Activated T-cell treated with anti-CD3 and anti-CD28 coated beads for 4 hours (primary cell): Measurements from ENCODE around the gene COQ8B.
"Not testable (repeated sequence)": the region's sequence is repeated elsewhere in the genome, so short reads cannot be mapped to it uniquely, and the experiment has no call there.

Experiments used
- DNase-seq: peaks from one replicate; pipeline ENCODE4 v3.0.0-alpha.2; 2020

COQ8B gene

DNA sequence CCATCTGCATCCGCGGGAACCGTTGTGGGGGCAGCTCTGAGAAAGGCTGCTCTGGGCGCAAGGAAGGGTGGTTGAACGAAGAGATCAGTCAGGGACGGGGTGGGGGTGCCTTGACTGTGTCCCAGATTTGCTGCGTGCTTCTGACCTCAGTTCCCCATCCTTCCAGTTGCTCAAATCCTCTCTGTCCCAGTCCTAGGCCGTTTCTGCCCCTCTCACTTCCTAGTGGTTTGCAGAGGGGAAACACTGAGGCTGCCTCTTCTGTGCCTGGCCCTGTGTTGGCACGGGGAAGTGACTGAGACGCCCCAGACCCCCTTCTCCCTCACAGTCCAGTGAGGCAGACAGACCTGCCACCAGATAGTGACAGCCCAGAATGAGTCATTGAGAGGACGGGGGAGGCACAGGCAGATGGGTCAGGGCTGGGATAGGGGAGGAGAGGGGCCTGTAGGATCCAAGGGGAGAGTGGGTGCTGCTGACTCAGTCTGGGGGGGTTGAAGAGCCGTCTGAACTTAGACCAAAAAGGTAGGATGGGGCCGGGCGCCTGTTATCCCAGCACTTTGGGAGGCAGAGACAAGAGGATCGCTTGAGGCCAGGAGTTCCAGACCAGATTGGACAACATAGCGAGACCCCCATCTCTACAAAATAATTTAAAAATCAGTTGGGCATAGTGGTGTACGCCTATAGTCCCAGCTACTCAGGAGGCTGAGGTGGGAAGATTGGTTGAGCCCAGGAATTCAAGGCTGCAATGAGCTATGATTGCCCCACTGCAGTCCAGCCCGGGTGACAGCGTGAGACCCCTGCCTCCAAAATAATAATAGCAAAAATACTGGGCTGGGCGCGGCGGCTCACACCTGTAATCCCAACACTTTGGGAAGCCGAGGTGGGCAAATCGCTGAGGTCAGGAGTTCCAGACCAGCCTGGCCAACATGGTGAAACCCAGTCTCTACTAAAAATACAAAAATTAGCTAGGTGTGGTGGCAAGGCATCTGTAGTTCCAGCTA is 52.7 kb downstream of the COQ8B start:
- no peak for DNase-seq

DNA sequence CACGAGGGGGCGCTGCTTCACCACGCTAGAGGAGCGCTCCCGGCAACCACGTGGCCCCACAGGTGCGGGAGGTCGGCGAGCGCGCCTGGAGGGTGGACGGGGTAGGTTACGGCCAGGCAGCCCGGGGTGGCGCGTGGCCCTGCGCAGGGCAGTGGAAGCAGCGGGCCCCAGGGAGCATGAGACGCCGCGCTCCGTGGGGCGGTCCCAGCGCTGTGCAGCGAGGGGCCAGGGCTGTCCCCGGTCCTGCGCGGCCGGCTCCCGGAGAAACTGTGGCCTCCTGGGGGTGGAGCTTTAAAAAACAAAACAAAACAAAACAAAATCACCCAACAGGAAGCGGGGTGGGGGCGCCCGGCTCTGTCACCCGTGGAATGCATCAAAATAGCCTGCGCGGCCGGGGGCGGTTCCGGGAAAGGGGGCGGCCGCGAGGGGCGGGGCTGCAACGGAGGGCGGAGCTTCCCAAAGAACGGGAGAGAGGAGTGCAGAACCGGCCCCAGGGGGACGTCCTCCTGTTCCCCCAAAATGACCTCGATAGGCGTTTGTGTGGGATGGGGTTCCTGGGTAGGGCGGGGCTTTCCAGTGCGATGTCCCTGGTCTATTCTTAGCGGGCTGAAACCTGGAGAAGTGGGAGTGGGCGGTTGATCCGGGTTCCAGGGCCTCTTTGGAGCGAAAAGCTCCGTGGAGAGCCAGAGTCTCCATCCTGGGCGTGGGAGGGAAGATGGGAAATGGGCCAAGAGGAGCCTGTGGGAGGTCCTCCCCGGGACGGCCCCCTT is 53.6 kb downstream of the COQ8B start:
- peak; percentile 89 for DNase-seq

DNA sequence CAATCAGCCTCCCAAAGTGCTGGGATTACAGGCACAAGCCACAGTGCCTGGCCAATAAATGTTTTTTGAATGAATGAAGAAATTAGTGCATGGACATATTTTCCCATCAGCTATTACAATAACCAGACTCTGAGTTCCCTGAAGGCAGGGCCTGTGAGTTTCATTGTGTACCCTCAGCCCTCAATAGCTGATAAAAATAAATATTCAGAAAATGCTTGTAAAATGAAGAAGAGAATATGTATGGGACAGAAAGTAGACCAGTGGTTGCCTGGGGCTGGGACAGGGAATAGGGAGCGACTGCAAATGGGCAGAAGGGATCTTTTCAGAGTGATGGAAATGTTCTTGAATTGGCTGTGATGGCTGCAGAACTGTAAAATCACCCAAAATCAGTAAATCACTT is 55.1 kb downstream of the COQ8B start:
- no peak for DNase-seq

DNA sequence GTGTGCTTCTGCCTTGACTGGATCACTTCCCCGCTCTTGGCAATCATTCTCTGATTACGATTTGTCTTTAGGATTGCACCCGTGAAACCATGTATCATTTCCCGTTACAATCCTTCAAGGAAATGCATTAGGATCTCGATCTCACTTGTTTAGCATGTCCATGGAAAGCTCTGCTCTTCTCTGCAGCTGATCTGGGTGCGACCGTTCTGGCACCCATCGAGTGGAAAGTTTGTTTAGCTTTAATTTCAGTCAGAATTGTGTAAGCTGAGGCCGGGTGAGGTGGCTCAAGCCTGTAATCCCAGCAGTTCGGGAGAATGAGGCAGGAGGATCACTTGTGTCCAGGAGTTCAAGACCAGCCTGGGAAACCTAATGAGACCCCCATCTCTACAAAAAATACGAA is 57.1 kb downstream of the COQ8B start:
- no peak for DNase-seq

DNA sequence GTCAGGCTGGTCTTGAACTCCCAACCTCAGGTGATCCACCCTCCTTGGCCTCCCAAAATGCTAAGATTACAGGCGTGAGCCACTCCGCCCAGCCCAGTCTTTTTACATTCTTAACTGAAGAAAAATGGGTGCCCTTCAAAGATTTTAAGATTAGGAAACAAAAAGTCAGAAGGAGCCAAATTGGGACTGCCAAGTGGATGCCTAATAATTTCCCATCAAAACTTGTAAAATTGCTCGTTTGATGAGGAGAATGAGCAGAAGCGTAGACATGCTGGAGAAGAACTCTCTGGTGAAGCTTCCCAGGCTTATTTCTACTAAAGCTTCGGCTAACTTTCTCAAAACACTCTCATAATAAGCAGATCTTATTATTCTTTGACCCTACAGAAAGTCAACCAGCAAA is 57.6 kb downstream of the COQ8B start:
- no peak for DNase-seq

DNA sequence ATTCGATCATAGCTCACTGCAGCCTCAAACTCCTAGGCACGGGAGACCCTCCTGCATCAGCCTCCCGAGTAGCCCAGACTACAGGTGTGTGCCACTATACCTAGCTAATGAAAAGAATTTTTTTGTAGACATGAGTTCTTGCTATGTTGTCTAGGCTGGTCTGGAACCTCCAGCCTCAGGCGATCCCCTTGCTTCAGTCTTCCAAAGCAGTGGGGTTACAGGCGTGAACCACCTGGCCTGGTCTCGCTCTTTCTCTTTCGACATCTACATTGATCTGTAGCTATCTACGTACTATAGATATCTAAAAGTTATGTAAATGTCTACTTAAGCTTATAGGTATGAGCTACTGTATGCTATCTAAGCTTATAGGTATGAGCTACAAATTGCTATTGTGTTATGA is 58.7 kb downstream of the COQ8B start:
- DNase-seq: no peak

DNA sequence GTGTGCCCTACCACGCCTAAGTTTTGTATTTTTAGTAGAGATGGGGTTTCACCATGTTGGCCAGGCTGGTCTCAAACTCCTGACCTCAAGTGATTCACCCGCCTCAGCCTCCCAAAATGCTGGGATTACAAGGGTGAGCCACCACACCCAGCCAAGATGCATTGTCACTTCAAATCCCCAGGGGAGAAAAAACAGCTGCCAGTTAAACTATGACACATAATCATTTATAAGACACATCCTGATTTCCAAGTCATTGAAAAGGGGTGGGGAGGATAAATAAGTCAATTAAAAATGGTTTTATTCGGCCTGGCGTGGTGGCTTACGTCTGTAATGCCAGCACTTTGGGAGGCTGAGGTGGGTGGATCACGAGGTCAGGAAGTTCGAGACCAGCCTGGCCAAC is 61.0 kb downstream of the COQ8B start:
- DNase-seq: not testable (repeated sequence)

DNA sequence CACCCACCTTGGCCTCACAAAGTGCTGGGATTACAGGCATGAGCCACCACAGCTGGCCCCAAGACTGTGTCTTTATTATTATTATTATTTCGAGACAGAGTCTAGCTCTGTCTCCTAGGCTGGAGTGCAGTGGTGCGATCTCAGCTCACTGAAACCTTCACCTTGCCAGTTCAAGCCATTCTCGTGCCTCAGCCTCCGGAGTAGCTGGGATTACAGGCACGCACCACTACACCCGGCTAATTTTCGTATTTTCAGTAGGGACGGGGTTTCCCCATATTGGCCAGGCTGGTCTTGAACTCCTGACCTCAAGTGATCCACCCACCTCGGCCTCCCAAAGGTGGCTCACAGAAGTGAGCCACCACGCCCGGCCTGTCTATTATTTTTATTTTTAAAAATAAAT is 64.4 kb downstream of the COQ8B start:
- DNase-seq: not testable (repeated sequence)

DNA sequence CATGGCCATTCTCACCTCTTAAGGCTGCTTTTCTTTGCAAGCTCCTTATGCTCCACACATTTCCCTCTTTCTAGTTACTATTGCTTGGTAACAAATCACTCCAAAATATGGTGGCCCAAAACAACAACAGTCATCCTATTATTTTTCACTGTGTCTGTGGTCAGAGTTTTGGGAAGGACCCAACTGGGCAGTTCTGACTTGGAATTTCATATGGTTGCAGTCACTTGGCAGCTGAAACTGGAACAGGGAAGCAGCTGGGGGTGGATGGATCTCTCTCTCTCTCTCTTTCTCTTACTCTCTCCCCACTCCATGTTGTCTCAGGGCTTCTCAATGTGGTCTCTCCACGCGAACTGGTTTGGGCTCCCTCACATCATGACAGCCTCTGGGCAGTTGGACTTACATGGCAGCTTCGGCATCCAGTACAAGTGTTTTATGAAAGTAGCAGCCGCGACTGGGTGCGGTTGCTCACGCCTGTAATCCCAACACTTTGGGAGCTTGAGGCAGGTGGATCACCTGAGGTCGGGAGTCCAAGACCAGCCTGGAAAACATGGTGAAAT is 65.9 kb downstream of the COQ8B start:
- DNase-seq: no peak

DNA sequence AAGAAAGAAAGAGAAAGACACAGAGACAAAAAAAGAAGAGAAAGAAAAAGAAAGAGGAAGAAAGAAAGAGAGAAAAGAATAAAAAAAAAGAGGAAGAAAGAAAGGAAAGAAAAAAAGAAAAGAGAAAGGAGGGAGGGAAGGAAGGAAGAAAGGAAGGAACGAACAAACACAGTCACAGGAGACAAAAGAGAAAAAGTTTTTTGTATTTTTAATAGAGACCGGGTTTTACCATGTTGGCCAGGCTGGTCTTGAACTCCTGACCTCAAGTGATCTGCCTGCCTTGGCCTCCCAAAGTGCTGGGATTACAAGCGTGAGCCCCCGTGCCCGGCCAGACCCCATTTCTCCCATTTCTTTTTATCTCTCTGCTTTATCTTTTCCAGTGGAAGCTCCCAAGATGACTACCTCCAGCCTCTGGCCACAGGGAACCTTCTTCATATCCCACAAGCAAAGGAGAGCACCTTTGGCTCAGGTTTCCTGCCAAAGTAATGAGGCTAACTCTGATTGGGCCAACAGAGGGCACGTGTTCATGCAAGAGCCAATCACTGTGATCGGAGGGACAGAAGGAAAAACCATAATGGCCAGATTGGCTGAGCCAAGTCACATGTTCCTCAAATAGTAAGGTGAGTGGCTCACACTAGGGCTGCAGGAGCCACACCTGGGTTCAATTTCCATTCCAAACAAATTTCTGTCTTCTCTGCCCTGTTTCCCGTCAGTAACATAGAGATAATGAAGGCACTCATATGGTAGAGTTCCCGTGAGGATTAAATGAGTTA is 66.6 kb downstream of the COQ8B start:
- DNase-seq: not testable (repeated sequence)

DNA sequence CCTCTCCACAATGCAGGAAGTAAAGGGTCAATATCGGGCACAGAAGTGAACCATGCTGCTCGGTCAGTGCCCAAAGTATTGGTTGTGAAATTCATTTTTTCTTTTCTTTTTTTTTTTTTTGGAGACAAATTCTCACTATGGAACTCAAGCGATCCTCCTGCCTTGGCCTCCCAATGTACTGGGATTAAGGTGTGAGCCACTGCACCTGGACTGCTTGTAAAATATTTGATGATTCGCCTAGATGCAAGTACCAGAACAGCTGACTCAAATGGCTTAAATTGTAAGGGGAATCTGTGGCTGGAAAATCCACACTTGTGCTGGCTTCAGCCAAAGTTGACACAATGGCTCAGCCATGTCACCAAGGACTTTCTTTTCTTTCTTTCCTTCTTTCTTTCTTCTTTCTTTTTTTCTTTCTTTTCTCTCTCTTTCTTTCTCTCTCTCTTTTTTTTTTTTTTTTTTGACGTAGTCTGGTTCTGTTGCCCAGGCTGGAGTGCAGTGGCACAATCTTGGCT is 69.9 kb downstream of the COQ8B start:
- no peak for DNase-seq

DNA sequence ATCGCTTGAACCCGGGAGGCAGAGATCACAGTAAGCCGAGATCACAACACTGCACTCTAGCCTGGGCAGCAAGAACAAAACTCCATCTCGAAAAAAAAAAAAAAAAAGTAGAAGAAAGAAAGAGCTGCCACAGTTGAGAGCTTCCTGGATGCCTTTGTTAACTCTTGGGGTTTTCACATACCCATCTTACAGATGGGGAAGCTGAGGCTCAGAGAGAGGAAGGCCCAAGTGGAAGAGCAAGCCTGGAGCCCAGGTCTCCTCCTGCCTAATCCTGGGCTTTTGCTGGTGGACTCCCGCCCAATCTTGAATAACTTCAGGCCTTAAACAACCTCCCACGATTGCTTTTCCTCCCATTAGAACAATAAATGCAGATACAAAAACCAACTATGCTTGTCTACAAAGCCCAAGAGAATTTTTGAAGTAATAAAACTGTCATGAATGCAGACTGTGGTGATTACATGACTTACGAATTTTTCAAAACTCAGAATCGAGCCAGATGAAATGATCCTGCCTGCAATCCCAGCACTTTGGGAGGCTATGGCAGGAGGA is 73.9 kb downstream of the COQ8B start:
- DNase-seq: no peak

DNA sequence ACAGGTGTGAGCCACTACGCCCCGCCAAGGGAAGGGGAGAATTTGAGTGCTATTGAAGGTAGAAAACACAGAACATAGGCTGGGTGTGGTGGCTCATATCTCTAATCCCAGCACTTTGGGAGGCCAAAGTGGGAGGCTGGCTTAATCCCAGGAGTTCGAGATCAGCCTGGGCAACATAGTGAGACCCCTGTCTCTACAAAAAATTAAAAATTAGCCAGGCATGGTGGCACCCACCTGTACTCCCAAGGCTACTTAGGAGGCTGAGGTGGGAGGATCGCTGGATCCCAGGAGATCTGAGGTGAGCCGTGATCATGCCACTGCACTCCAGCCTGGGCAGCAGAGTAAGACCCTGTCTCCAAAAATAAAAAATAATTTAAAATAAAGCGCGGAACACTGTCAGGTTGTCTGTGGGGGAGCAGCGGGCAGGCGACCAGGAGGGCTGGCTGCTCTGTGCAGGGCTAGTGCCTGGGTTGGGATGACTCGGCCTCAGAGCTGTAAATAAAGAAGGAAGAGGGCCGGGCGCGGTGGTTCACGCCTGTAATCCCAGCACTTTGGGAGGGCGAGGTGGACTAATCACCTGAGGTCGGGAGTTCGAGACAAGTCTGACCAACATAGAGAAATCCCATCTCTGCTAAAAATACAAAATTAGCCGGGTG is 74.5 kb downstream of the COQ8B start:
- DNase-seq: no peak
